Activated naive CD8-positive, alpha-beta T cell treated with anti-CD3 and anti-CD28 coated beads, Interleukin-2, amount 50 U/mL, for 16 hours (primary cell): Measurements from ENCODE around the gene TEX29.

Experiments
- DNase-seq: peaks from one replicate; pipeline ENCODE4 v3.0.0-alpha.2; 2020; ENCODE audit warnings: low read depth, low spot score

TEX29 gene

GRCh38 chr13:111319998-111320911 is at the start of gene TEX29:
TEX29 (plus strand) TSS chr13:111320642; CDS start chr13:111320891, 249 bp downstream.
- no peak for DNase-seq

GRCh38 chr13:111270765-111271698 is 49.4 kb upstream of the TEX29 start:
- DNase-seq: no peak

- no peak for DNase-seq
Observed at GRCh38 chr13:111272117-111272516, 48.3 kb upstream of the TEX29 start.

GRCh38 chr13:111275382-111275781 is 45.1 kb upstream of the TEX29 start:
- no peak for DNase-seq

- DNase-seq: no peak
Observed at GRCh38 chr13:111275995-111276618, 44.3 kb upstream of the TEX29 start.

- DNase-seq: no peak
Observed at GRCh38 chr13:111278258-111278657, 42.2 kb upstream of the TEX29 start.

GRCh38 chr13:111278743-111279652 is 41.4 kb upstream of the TEX29 start:
- no peak for DNase-seq

GRCh38 chr13:111280226-111280625 is 40.2 kb upstream of the TEX29 start:
- DNase-seq: no peak

- DNase-seq: no peak
Observed at GRCh38 chr13:111280681-111281585, 39.5 kb upstream of the TEX29 start.

- no peak for DNase-seq
Observed at GRCh38 chr13:111281751-111282311, 38.6 kb upstream of the TEX29 start.

- no peak for DNase-seq
Observed at GRCh38 chr13:111282425-111282824, 38.0 kb upstream of the TEX29 start.

- no peak for DNase-seq
Observed at GRCh38 chr13:111282997-111283396, 37.4 kb upstream of the TEX29 start.

GRCh38 chr13:111283457-111283856 is 37.0 kb upstream of the TEX29 start:
- DNase-seq: no peak

GRCh38 chr13:111283991-111284390 is 36.5 kb upstream of the TEX29 start:
- DNase-seq: no peak

- no peak for DNase-seq
Observed at GRCh38 chr13:111284565-111284964, 35.9 kb upstream of the TEX29 start.

- DNase-seq: no peak
Observed at GRCh38 chr13:111286162-111286561, 34.3 kb upstream of the TEX29 start.

- no peak for DNase-seq
Observed at GRCh38 chr13:111286749-111287148, 33.7 kb upstream of the TEX29 start.

GRCh38 chr13:111287201-111287600 is 33.2 kb upstream of the TEX29 start:
- no peak for DNase-seq

GRCh38 chr13:111288276-111288675 is 32.2 kb upstream of the TEX29 start:
- DNase-seq: no peak
